Brain microvascular endothelial cell (primary cell): ENCODE measurements around the gene BBS9.

Experiments
- DNase-seq: peaks from one replicate; pipeline ENCODE4 v3.0.0-alpha.2; 2020
- H3K27ac ChIP-seq: fragments of 250-450 bp; sonication (Bioruptor Pico); 2 replicates; pipeline ENCODE4 v1.5.1; 2020; ENCODE audit warnings: mild to moderate bottlenecking, moderate library complexity
- H3K27me3 ChIP-seq: fragments of 250-450 bp; sonication (Bioruptor Pico); replicated peaks from 2 replicates; pipeline ENCODE4 v1.5.1; 2020; ENCODE audit warnings: mild to moderate bottlenecking
- H3K36me3 ChIP-seq: fragments of 250-450 bp; sonication (Bioruptor Pico); replicated peaks from 2 replicates; pipeline ENCODE4 v1.5.1; 2020; ENCODE audit warnings: mild to moderate bottlenecking
- H3K4me3 ChIP-seq: 2 replicates; pipeline ENCODE4 v1.5.1; 2011; ENCODE audit warnings: low read depth, mild to moderate bottlenecking, control low read depth, low read length, moderate library complexity
- in situ Hi-C: cut with HindIII; loops from 2 replicates; pipeline ENCODE4 v1.10.0; 2017; ENCODE audit warnings: low sequenced_read_pairs, low pct_ligation_motif_present
- TF ChIP-seq, protein P1 (sequence below): IDR thresholded peaks from 2 replicates; pipeline ENCODE4 v1.5.1; 2011; ENCODE audit warnings: low read depth, mild to moderate bottlenecking, moderate library complexity, low read length, control low read depth, inconsistent platforms; ENCODE audit errors: missing control alignments

BBS9 gene

DNA sequence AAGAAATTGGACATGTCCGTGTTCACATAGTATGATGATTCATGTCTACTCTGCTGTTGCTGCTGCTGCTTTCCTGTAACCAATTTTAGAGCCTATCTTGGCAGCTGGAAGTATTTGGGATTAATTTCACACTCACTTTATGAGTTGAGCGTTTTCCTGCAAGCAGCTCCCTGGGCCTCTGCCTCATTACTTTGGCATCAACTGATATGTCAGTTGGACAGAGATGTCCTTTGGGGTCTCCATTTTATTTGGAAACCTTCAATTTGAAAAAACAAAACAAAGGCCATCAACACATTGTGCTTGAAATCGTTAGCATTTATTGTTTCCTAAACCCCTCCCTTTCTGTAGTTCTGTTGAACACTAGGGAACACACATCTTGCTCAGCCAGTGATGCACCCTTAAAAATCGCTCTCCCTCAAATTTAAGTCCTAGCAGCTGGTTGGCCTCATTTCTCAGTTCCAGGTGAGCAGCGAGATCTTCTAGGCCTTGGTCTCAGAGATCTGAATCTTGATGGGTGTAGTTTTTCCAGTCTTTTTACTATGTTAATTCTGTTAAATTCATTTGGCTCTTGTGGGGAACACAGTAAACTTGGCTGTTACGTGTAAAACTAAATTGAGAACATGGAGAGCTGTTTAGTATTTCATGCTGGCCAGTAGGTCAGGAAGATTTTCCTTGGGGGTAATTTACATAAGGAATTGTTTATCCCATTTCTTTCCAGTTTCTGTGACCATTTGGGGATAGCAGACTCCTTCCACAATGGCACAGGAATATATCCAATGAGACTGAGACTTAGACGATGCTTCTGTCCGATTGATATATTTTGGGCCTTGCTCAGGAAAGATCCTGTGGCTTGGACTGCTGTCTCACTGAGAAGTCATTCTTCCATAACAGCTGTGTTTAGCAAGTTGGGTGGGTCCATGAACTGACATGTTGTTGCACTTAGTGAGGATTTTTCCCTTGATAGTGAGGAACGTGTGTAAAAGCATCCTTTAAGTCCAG, 371.6 kb downstream of the BBS9 start:
- TF ChIP-seq, protein P1, sequence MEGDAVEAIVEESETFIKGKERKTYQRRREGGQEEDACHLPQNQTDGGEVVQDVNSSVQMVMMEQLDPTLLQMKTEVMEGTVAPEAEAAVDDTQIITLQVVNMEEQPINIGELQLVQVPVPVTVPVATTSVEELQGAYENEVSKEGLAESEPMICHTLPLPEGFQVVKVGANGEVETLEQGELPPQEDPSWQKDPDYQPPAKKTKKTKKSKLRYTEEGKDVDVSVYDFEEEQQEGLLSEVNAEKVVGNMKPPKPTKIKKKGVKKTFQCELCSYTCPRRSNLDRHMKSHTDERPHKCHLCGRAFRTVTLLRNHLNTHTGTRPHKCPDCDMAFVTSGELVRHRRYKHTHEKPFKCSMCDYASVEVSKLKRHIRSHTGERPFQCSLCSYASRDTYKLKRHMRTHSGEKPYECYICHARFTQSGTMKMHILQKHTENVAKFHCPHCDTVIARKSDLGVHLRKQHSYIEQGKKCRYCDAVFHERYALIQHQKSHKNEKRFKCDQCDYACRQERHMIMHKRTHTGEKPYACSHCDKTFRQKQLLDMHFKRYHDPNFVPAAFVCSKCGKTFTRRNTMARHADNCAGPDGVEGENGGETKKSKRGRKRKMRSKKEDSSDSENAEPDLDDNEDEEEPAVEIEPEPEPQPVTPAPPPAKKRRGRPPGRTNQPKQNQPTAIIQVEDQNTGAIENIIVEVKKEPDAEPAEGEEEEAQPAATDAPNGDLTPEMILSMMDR, result no peak
- no peak for DNase-seq
- H3K27me3 ChIP-seq, result no peaks in the 10 kb centered on the region
- H3K4me3 ChIP-seq, result no peak overlapping the region
- no peak overlapping the region for H3K27ac ChIP-seq
- in situ Hi-C loops, result no loop called here
- no peaks in the 10 kb centered on the region for H3K36me3 ChIP-seq

DNA sequence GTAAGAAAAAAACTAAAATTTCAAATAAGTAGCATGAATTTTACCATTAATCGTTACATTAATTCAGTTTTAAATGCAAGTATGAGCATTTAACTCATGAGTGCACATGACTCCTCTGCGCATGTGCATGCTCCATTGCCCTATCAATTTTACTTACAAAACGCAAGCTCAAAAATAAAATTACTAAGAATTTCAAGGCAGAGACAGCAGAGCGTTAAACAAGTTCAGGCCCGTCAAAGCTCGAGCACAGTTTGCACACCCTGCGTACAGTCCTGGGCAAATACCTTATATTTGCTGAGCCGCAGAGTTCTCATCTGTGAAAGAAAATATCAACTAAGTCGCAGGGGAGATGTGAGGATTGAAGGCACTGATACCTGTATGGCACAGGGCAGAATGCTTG, 373.6 kb downstream of the BBS9 start:
- TF ChIP-seq, protein P1, result no peak
- H3K36me3 ChIP-seq, result no peaks in the 10 kb centered on the region
- no peak for DNase-seq
- H3K4me3 ChIP-seq, result no peak overlapping the region
- no peaks in the 10 kb centered on the region for H3K27me3 ChIP-seq
- no peak overlapping the region for H3K27ac ChIP-seq
- in situ Hi-C loops, result no loop called here

DNA sequence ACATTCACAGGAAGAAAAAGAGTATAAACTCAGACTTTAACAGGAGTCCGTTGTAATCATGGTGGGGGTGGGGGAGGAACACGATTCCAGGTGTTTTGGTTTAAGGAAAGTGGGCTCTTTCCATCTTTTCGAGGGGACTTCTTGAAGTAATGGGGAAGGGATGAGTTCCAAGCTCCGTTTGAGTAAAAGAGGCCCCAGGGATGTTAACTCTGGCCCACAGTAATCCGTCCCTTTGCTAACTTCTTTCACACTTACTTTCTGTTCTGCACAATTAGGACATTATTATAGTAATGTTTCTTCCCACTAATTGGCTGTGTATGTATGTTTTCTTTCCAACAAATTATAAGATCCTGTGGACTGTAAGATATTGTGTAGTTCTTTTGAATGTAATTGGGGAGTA, 374.4 kb downstream of the BBS9 start:
- in situ Hi-C loops, result no loop called here

DNA sequence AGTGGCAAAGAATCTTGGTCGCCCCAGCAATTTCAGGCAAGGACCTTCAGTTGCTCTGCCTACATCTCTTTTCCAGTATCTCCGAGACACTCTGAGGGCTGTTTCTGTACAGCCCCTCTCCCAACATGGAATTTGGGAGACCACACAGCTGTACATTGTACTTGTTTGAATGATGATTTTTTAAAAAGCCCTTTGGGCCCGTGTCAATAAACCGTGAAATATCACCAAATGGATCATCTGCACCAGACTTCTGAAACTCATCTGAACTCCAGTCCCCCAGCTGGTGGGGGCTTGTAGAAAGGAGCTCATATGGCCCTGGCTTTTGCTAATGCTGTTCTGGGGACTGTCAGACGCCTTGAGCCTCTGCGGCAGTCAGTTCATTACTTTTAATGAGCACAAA, 374.9 kb downstream of the BBS9 start:
- H3K4me3 ChIP-seq, result no peak overlapping the region
- no peak overlapping the region for H3K27ac ChIP-seq
- TF ChIP-seq, protein P1, result no peak
- no peak for DNase-seq
- H3K27me3 ChIP-seq, result no peaks in the 10 kb centered on the region
- H3K36me3 ChIP-seq, result no peaks in the 10 kb centered on the region
- in situ Hi-C loops, result no loop called here

More for the DNA sequence above, 374.4 kb downstream of the BBS9 start:
- Histone ChIP-seq H3K4me3 (no peak overlapping the region), H3K27ac (no peak overlapping the region), H3K27me3 (no peaks in the 10 kb centered on the region), H3K36me3 (no peaks in the 10 kb centered on the region)
- TF ChIP-seq, protein P1, result no peak
- DNase-seq, result no peak

DNA sequence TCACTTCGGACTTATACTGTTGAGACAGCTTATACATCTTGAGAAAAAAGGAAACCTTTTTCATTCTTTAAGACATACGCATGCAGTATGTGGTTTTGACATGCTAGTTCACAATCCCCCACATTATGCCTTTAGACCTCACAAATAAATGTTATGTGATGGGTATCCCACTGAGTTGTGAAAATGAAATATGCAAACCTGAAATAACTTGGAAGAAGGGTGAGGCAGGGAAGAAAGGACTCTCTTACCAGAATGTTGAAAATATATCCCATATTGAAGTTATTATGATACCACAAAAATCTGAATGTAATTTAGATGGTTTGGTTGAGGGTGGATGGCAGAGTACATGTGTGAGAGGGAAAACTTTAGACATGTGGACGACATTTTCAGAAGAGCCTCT, 379.8 kb downstream of the BBS9 start:
- Histone ChIP-seq H3K27me3 (no peaks in the 10 kb centered on the region), H3K4me3 (no peak overlapping the region), H3K27ac (no peak overlapping the region), H3K36me3 (no peaks in the 10 kb centered on the region)
- in situ Hi-C loops, result no loop called here
- TF ChIP-seq, protein P1, result no peak
- DNase-seq, result no peak

DNA sequence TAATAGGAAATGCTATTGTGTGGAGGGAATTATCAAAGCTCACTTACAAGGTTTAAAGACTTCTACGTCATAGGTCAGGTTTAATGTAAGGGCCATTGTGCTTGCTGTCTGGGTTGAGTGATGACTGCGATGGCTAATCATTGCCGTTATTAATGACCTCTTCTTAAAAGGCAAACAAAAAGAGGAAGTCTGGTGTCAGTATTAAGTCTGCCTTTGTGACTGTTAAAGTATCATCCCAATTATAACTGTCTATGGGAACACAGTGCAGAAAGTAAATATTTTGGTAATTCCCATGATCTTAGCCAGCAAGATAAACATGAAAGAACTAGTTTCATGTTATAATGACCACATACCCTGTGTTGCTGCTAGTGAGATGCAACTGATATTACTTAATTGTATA, 382.4 kb downstream of the BBS9 start:
- Histone ChIP-seq H3K36me3 (no peaks in the 10 kb centered on the region), H3K27me3 (no peaks in the 10 kb centered on the region), H3K4me3 (no peak overlapping the region), H3K27ac (no peak overlapping the region)
- in situ Hi-C loops, result no loop called here
- TF ChIP-seq, protein P1, result no peak
- no peak for DNase-seq
